ENCODE data around the gene EVI5.

DNA sequence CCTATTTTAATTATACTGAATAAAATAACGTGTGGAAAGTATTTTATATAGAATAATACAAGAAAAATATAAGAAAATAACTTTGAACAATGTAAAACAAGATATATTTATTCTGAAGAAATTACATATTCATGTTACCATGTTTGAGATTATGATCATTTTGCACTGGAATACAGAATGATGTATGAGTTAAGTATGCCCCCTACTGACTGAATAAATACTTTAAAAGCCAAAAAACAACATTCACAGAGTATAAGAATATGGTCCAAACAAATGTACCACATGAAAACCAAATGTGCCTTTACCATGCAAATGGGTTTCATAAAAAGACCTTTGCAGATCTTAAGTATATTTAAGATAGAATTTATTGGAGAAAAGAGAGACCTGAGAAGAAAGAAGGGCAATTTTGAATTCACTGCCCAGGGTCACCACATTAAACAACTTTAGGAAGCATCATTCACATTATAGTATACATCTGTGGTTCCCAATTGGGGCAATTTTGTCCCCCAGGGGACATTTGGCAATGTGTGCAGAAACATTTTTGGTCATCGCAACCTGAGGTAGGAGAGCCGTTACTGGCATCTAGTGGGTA is 161.6 kb downstream of the EVI5 start:
- TF ChIP-seq, protein P1, sequence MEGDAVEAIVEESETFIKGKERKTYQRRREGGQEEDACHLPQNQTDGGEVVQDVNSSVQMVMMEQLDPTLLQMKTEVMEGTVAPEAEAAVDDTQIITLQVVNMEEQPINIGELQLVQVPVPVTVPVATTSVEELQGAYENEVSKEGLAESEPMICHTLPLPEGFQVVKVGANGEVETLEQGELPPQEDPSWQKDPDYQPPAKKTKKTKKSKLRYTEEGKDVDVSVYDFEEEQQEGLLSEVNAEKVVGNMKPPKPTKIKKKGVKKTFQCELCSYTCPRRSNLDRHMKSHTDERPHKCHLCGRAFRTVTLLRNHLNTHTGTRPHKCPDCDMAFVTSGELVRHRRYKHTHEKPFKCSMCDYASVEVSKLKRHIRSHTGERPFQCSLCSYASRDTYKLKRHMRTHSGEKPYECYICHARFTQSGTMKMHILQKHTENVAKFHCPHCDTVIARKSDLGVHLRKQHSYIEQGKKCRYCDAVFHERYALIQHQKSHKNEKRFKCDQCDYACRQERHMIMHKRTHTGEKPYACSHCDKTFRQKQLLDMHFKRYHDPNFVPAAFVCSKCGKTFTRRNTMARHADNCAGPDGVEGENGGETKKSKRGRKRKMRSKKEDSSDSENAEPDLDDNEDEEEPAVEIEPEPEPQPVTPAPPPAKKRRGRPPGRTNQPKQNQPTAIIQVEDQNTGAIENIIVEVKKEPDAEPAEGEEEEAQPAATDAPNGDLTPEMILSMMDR (IDR thresholded peaks at IDR 0.05; ENCODE audit: low read depth, low read length) = peak; percentile 51
- no peak for TF ChIP-seq EZH2phosphoT487 (IDR thresholded peaks at IDR 0.05; ENCODE audit: low read depth)

Data from OCI-LY3 (cell line).